K562 (cell line): ENCODE measurements around the gene COPA. TPM values are rescaled to one million over a fixed set of nuclear protein-coding genes. Genes with fewer than 3 reads are reported as not detected.

Experiments used
- ATAC-seq: fragments of 200-7000 bp; cut with Tn5 transposase; 3 replicates; pipeline ENCODE4 v1.9.1; 2020; ENCODE audit warnings: moderate library complexity
- BruUV-seq: library from RNA; stranded (reverse); fragments of 400-500 nt; replicated peaks from 2 replicates; lab custom pipeline; 2021; lab: Mats Ljungman, UMichigan
- CTCF ChIA-PET: fragments of 300-600 bp; formaldehyde crosslinking; extraction: SDS; loops from one replicate; lab custom pipeline; 2021; ENCODE audit warnings: low intra/inter-chr PET ratio; lab: Yijun Ruan, JAX
- POLR2A ChIA-PET: fragments of 300-600, 350-650 bp; sonication (Branson Sonifier 250); formaldehyde crosslinking; extraction: SDS; loops from one replicate; lab custom pipeline; 2021; ENCODE audit warnings: antibody characterized with exemption, inconsistent platforms; lab: Yijun Ruan, JAX
- DNase-seq, 4 experiments: peaks; one replicate each; pipeline versions ENCODE4 v3.0.0 to v3.0.0-alpha.2; 2011 to 2018; ENCODE audit warnings: low spot score in 3 of 4, mixed read lengths in 3 of 4; ENCODE audit errors: extremely low read depth in 1 of 4
- FAIRE-seq: peaks from 2 replicates; lab custom pipeline; 2011; peaks lifted over from hg19 to GRCh38; lab: Jason Lieb, UNC
- H2AFZ ChIP-seq: 2 replicates; pipeline ENCODE4 v1.6.0; 2011; ENCODE audit warnings: low read depth, low read length, control low read depth, inconsistent platforms
- H3K27ac ChIP-seq: fragments of 200-600 bp; 3 replicates; pipeline ENCODE4 v1.8.0; 2011; ENCODE audit warnings: low read depth, mild to moderate bottlenecking, control low read depth, inconsistent platforms, low read length, moderate library complexity, mixed read lengths; ENCODE audit errors: extremely low read depth
- H3K27me3 ChIP-seq, 2 experiments: fragments of 300-600 bp in 1 of 2; 2 replicates in 1 of 2; 3 replicates in 1 of 2; pipeline versions ENCODE4 v1.6.0 to v1.8.0; 2011; ENCODE audit warnings: inconsistent platforms in 2 of 2, low read length in 2 of 2, mild to moderate bottlenecking in 1 of 2, mixed read lengths in 1 of 2, moderate library complexity in 1 of 2; ENCODE audit not compliant: control insufficient read depth in 2 of 2, insufficient read depth in 2 of 2
- H3K36me3 ChIP-seq: fragments of 300-600 bp; 3 replicates; pipeline ENCODE4 v1.8.0; 2011; ENCODE audit warnings: mild to moderate bottlenecking, low read length, inconsistent platforms; ENCODE audit not compliant: control insufficient read depth, insufficient read depth
- H3K4me1 ChIP-seq, 2 experiments: fragments of 200-600 bp in 1 of 2; replicated peaks in 1 of 2; 2 replicates in 1 of 2; 3 replicates in 1 of 2; pipeline versions ENCODE4 v1.5.1 to v1.8.0; 2011; ENCODE audit warnings: inconsistent platforms in 2 of 2, low read length in 2 of 2, mild to moderate bottlenecking in 1 of 2, mixed read lengths in 1 of 2, moderate library complexity in 1 of 2; ENCODE audit not compliant: control insufficient read depth in 2 of 2, insufficient read depth in 2 of 2
- H3K4me2 ChIP-seq: 2 replicates; pipeline ENCODE4 v1.6.1; 2011; ENCODE audit warnings: low read length, control low read depth, inconsistent platforms, mixed read lengths; ENCODE audit not compliant: insufficient read depth
- H3K4me3 ChIP-seq: fragments of 200-600 bp; sonication (generic), shearing (Covaris generic); 2 replicates; pipeline ENCODE4 v1.5.1; 2016; ENCODE audit warnings: control low read depth, inconsistent platforms
- H3K79me2 ChIP-seq: fragments of 200-600 bp; 3 replicates; pipeline ENCODE4 v1.8.0; 2011; ENCODE audit warnings: low read length, inconsistent platforms; ENCODE audit not compliant: control insufficient read depth, insufficient read depth
- H3K9ac ChIP-seq, 2 experiments: 2 replicates each; pipeline versions ENCODE4 v1.6.0 to v1.6.1; 2011; ENCODE audit warnings: low read depth in 2 of 2, low read length in 2 of 2, control low read depth in 1 of 2, inconsistent platforms in 1 of 2, mild to moderate bottlenecking in 1 of 2, mixed read lengths in 1 of 2; ENCODE audit not compliant: insufficient read depth in 1 of 2
- H3K9me1 ChIP-seq: one replicate; pipeline ENCODE4 v1.6.0; 2011; ENCODE audit warnings: inconsistent platforms, mild to moderate bottlenecking, low read length, moderate library complexity; ENCODE audit not compliant: control insufficient read depth, insufficient read depth
- H3K9me3 ChIP-seq: replicated peaks from 2 replicates; pipeline ENCODE4 v1.5.1; 2011; ENCODE audit warnings: low read depth, low read length, inconsistent platforms; ENCODE audit not compliant: control insufficient read depth, insufficient read depth
- H4K20me1 ChIP-seq: replicated peaks from 2 replicates; pipeline ENCODE4 v1.6.1; 2011; ENCODE audit warnings: low read length, inconsistent platforms, mixed read lengths; ENCODE audit not compliant: control insufficient read depth, insufficient read depth
- ATF1 ChIP-seq, 2 experiments: fragments of 450-650 bp in 1 of 2; IDR thresholded peaks; 2 replicates each; pipeline ENCODE4 v1.6.1; 2016; ENCODE audit warnings: missing compliant biosample characterization in 1 of 2, missing genetic modification characterization in 1 of 2
- EHMT2 ChIP-seq: fragments of 450-650 bp; IDR thresholded peaks from 2 replicates; pipeline ENCODE4 v1.6.1; 2018; ENCODE audit warnings: antibody characterized with exemption
- HNRNPL ChIP-seq: fragments of 200-400 bp; formaldehyde crosslinking; IDR thresholded peaks from 2 replicates; pipeline ENCODE4 v1.6.1; 2017; ENCODE audit warnings: low read depth, mild to moderate bottlenecking, low read length
- MCM7 ChIP-seq, 2 experiments: fragments of 450-650 bp; IDR thresholded peaks; 2 replicates each; pipeline ENCODE4 v1.6.1; 2016 to 2018
- ZNF318 ChIP-seq, 2 experiments: fragments of 450-650 bp; IDR thresholded peaks; 2 replicates each; pipeline ENCODE4 v1.6.1; 2016; ENCODE audit warnings: mild to moderate bottlenecking in 2 of 2, borderline replicate concordance in 1 of 2, low read depth in 1 of 2, moderate library complexity in 1 of 2
- WGBS: fragments of 100-300 bp; shearing (Covaris generic); methylation state at CpG from one replicate; pipeline ENCODE4 v1.1.6; 2016; ENCODE audit warnings: low coverage, mixed read lengths; ENCODE audit not compliant: insufficient coverage; ENCODE audit errors: missing lambda C conversion rate; 5-methylcytosine and 5-hydroxymethylcytosine counted together
- in situ Hi-C: fragments of 300-500 bp; cut with MboI; formaldehyde crosslinking; loops from 4 replicates; pipeline ENCODE4 v1.15.0; 2018; ENCODE audit warnings: inconsistent platforms, mixed read lengths
- intact Hi-C: fragments of 100-400 bp; cut with micrococcal nuclease; formaldehyde crosslinking; loops from 2 replicates; pipeline ENCODE4 v1.14.2; 2022
- polyA plus RNA-seq, 8 experiments: library from polyadenylated mRNA; depleted of rRNA in 4 of 8; stranded (reverse) in 5 of 8; unstranded in 3 of 8; fragments of >200 nt; fragmentation: Nextera tagmentation in 2 of 8; fragmentation: Illumina TruSeq in 1 of 8; extraction: Ambion mirVana in 2 of 8; extraction: Trizol in 1 of 8; gene quantifications; 2 replicates each; pipeline versions ENCODE4 v1.2.1 to v1.2.3, GENCODE V29; 2011 to 2014; ENCODE audit warnings: inconsistent platforms in 1 of 8, missing spikeins in 1 of 8
- total RNA-seq, 7 experiments: library from RNA; depleted of rRNA in 6 of 7; stranded (reverse); fragments of >200 nt in 6 of 7; fragmentation: Illumina TruSeq in 2 of 7; extraction: Trizol in 2 of 7; gene quantifications; 2 replicates each; pipeline versions ENCODE4 v1.2.1 to v1.2.3, GENCODE V29; 2011 to 2021; ENCODE audit warnings: low replicate concordance in 1 of 7

COPA gene
- total and polyA plus RNA-seq, 9 of the 15 experiments (the other 6 are each of a cell fraction or from before 2014, with no cell fraction given), result 49.8 to 222 (median 110) TPM

DNA sequence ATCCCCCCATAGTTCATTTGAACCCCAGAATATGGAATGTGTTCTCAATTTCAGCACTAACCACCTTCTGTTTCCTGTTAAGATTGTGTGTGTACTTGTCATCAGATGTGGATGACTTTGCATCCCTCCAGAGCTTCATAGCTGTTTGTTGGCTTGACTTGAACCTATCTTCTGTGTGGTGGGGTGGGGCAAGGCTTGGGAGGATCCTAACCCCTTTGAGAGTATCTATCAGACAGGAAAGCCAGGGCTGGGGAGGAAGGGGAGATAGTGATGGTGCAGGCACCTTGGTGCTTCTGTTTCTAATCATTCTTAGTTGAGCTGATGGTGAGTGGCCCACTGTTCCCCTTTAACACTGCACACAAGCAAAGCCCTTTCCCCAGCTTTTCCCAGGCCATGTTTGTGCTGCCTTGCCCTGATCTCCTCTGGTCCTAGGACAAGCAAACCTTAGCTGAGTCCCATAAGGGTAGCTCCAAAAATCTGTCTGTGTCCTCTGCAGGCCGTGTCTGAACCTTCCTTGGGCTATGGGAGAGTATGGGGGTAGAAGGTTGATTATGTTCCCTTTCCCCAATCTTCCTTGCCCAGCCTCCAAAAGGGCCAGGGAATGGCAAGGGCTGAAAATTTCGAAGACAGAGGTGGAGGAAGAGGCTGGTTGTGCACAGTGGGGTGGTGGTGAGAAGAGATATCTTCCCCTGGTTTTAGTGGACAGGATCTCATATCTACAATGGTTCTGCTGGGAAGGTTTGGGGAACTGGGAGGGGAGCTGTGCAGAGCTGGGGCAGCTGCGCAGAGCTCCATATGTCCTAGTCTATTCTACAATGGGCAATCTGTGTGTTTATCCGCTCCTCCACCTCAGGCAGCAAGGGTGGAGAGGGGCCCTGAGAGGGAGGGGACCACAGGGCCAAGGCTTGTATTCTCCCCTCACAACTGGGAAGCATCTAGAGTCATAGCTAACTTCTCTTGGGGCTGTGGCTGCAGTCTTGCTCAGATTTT, 25.2 kb upstream of the COPA start:
- 17% methylated on average over 4 of the region's 4 CpGs for WGBS
- ChIA-PET CTCF (interaction anchor here (0.6 kb wide), 1 partner anchor 10 kb away, joined by 3 read pairs; no protein-coding TSS in a partner anchor), POLR2A (interaction anchor here (0.6 to 1.8 kb wide), 9 partner anchors 10 to 270 kb away, joined by 3 to 21 read pairs (median 5); partner anchors contain the start of gene PEX19)
- Histone ChIP-seq H3K27ac (peak overlapping the region; percentile 44; the same call in 2 of the 3 replicates), H3K4me2 (peak overlapping the region; percentile 69), H3K9me1 (no peaks in the 10 kb centered on the region), H4K20me1 (no peaks in the 10 kb centered on the region; the same call in 1 of the 2 replicates), H3K9ac (peak overlapping the region; percentile 16 to 77; a peak in 2 of 4 replicates), H2AFZ (peak overlapping the region; percentile 37), H3K36me3 (no peaks in the 10 kb centered on the region), H3K27me3 (no peaks in the 10 kb centered on the region), H3K79me2 (no peaks in the 10 kb centered on the region), H3K4me3 (peak overlapping the region; percentile 21; the same call in 1 of the 2 replicates), H3K4me1 (peaks cover 22 to 33% of the 10 kb centered on the region in 2 experiments), H3K9me3 (no peaks in the 10 kb centered on the region)
- DNase-seq, result peak; percentile 34 to 79 (median 58)
- FAIRE-seq, result peak; percentile 94
- intact Hi-C loops, result no loop called here
- ATAC-seq, result peak; percentile 82
- in situ Hi-C loops, result no loop called here
- BruUV-seq, result no TSS peak
- TF ChIP-seq HNRNPL (no peak), ZNF318 (IDR thresholded peaks at IDR 0.05; ENCODE audit: borderline replicate concordance in 1 of 2, low read depth in 1 of 2) (no peak), ATF1 (CRISPR knock-in tag; IDR thresholded peaks at IDR 0.05) (no peak), ATF1 (tag; IDR thresholded peaks at IDR 0.05) (0 out of 2 replicates have a peak, but pooled peaks have one; percentile 15), EHMT2 (0 out of 2 replicates have a peak, but pooled peaks have one; percentile 26), MCM7 (IDR thresholded peaks at IDR 0.05) (no peak)
